ENCODE results near the gene OR4P4. TPM values are rescaled to one million over a fixed set of nuclear protein-coding genes. Genes with fewer than 3 reads are reported as not detected.

Gene OR4P4
- total and polyA plus RNA-seq, 2 experiments from 2014 or later = not detected

GRCh38 chr11:55652560-55652959, 17.6 kb downstream of the OR4P4 start:
- in situ Hi-C loops (cut with MboI) = no loop called here
- no peaks in the 10 kb centered on the region for H3K4me1 ChIP-seq (ENCODE audit: insufficient read depth)

GRCh38 chr11:55655096-55655495, 20.2 kb downstream of the OR4P4 start:
- in situ Hi-C loops (cut with MboI) = no loop called here
- H3K36me3 ChIP-seq (ENCODE audit: low read depth) = no peaks in the 10 kb centered on the region
- H3K79me2 ChIP-seq (ENCODE audit: insufficient read depth) = no peaks in the 10 kb centered on the region
- no peak overlapping the region for H3K27ac ChIP-seq
- H3K4me3 ChIP-seq = no peak overlapping the region
- no peak overlapping the region for H3K9ac ChIP-seq
- TF ChIP-seq EZH2phosphoT487 (IDR thresholded peaks at IDR 0.05; ENCODE audit: insufficient read depth, low read depth) (no peak), EZH2 (IDR thresholded peaks at IDR 0.05; ENCODE audit: insufficient read depth, poor library complexity, severe bottlenecking) (no peak)
- H3K4me1 ChIP-seq (ENCODE audit: insufficient read depth) = no peaks in the 10 kb centered on the region
- no peak overlapping the region for H2AFZ ChIP-seq
- no peaks in the 10 kb centered on the region for H3F3A ChIP-seq (ENCODE audit: insufficient read depth)
- no peaks in the 10 kb centered on the region for H4K20me1 ChIP-seq (ENCODE audit: insufficient read depth)
- no peak for DNase-seq
- no peaks in the 10 kb centered on the region for H3K9me2 ChIP-seq (ENCODE audit: insufficient read depth)
- H3K4me2 ChIP-seq (ENCODE audit: unreplicated experiment) = no peak overlapping the region
- no peaks in the 10 kb centered on the region for H3K9me3 ChIP-seq (ENCODE audit: low read depth)
- H3K27me3 ChIP-seq (replicated peaks; ENCODE audit: insufficient read depth) = no peaks in the 10 kb centered on the region

More at GRCh38 chr11:55652560-55652959, 17.6 kb downstream of the OR4P4 start:
- H3K79me2 ChIP-seq (ENCODE audit: insufficient read depth) = no peaks in the 10 kb centered on the region
- no peak overlapping the region for H3K9ac ChIP-seq
- H3K9me2 ChIP-seq (ENCODE audit: insufficient read depth) = no peaks in the 10 kb centered on the region
- H3K9me3 ChIP-seq (ENCODE audit: low read depth) = no peaks in the 10 kb centered on the region
- H4K20me1 ChIP-seq (ENCODE audit: insufficient read depth) = no peaks in the 10 kb centered on the region
- no peaks in the 10 kb centered on the region for H3F3A ChIP-seq (ENCODE audit: insufficient read depth)
- H3K36me3 ChIP-seq (ENCODE audit: low read depth) = no peaks in the 10 kb centered on the region
- no peak for TF ChIP-seq EZH2phosphoT487 (IDR thresholded peaks at IDR 0.05; ENCODE audit: insufficient read depth, low read depth)
- no peak for TF ChIP-seq EZH2 (IDR thresholded peaks at IDR 0.05; ENCODE audit: insufficient read depth, poor library complexity, severe bottlenecking)
- no peak overlapping the region for H3K27ac ChIP-seq
- no peak overlapping the region for H3K4me3 ChIP-seq
- DNase-seq = no peak
- no peak overlapping the region for H2AFZ ChIP-seq
- H3K27me3 ChIP-seq (replicated peaks; ENCODE audit: insufficient read depth) = no peaks in the 10 kb centered on the region
- H3K4me2 ChIP-seq (ENCODE audit: unreplicated experiment) = no peak overlapping the region
- WGBS, 2 experiments (ENCODE audit: low coverage in 1 of 2, low lambda C conversion rate in 2 of 2, missing lambda C conversion rate in 2 of 2) = 10 to 17% methylated on average over 1 of the region's 1 CpG

- no peak overlapping the region for H3K27ac ChIP-seq
- no peaks in the 10 kb centered on the region for H3K9me3 ChIP-seq (ENCODE audit: low read depth)
- no peaks in the 10 kb centered on the region for H3K79me2 ChIP-seq (ENCODE audit: insufficient read depth)
- H3K4me1 ChIP-seq (ENCODE audit: insufficient read depth) = no peaks in the 10 kb centered on the region
- WGBS, 2 experiments (ENCODE audit: low coverage in 1 of 2, low lambda C conversion rate in 2 of 2, missing lambda C conversion rate in 2 of 2) = 14 to 19% methylated on average over 2 of the region's 2 CpGs
- H3F3A ChIP-seq (ENCODE audit: insufficient read depth) = no peaks in the 10 kb centered on the region
- H3K36me3 ChIP-seq (ENCODE audit: low read depth) = no peaks in the 10 kb centered on the region
- no peak overlapping the region for H3K4me2 ChIP-seq (ENCODE audit: unreplicated experiment)
- no peak overlapping the region for H2AFZ ChIP-seq
- TF ChIP-seq EZH2 (IDR thresholded peaks at IDR 0.05; ENCODE audit: insufficient read depth, poor library complexity, severe bottlenecking) (no peak), EZH2phosphoT487 (IDR thresholded peaks at IDR 0.05; ENCODE audit: insufficient read depth, low read depth) (no peak)
- no peak for DNase-seq
- H3K9me2 ChIP-seq (ENCODE audit: insufficient read depth) = no peaks in the 10 kb centered on the region
- in situ Hi-C loops (cut with MboI) = no loop called here
- no peak overlapping the region for H3K4me3 ChIP-seq
- no peak overlapping the region for H3K9ac ChIP-seq
- H4K20me1 ChIP-seq (ENCODE audit: insufficient read depth) = no peaks in the 10 kb centered on the region
- H3K27me3 ChIP-seq (replicated peaks; ENCODE audit: insufficient read depth) = no peaks in the 10 kb centered on the region
These were observed 23.2 kb downstream of the OR4P4 start for GRCh38 chr11:55658031-55658573.

- no peak overlapping the region for H3K4me2 ChIP-seq (ENCODE audit: unreplicated experiment)
- H3K4me1 ChIP-seq (ENCODE audit: insufficient read depth) = no peaks in the 10 kb centered on the region
- 0 to 3% methylated on average over 1 of the region's 1 CpG for WGBS, 2 experiments (ENCODE audit: low coverage in 1 of 2, low lambda C conversion rate in 2 of 2, missing lambda C conversion rate in 2 of 2)
- H3F3A ChIP-seq (ENCODE audit: insufficient read depth) = no peaks in the 10 kb centered on the region
- H3K9ac ChIP-seq = no peak overlapping the region
- no peak overlapping the region for H3K4me3 ChIP-seq
- no peaks in the 10 kb centered on the region for H3K36me3 ChIP-seq (ENCODE audit: low read depth)
- no peaks in the 10 kb centered on the region for H3K27me3 ChIP-seq (replicated peaks; ENCODE audit: insufficient read depth)
- H3K27ac ChIP-seq = no peak overlapping the region
- in situ Hi-C loops (cut with MboI) = no loop called here
- no peaks in the 10 kb centered on the region for H3K79me2 ChIP-seq (ENCODE audit: insufficient read depth)
- no peaks in the 10 kb centered on the region for H3K9me3 ChIP-seq (ENCODE audit: low read depth)
- no peak for DNase-seq
- H2AFZ ChIP-seq = no peak overlapping the region
- no peaks in the 10 kb centered on the region for H4K20me1 ChIP-seq (ENCODE audit: insufficient read depth)
- no peaks in the 10 kb centered on the region for H3K9me2 ChIP-seq (ENCODE audit: insufficient read depth)
- TF ChIP-seq EZH2phosphoT487 (IDR thresholded peaks at IDR 0.05; ENCODE audit: insufficient read depth, low read depth) = no peak
- no peak for TF ChIP-seq EZH2 (IDR thresholded peaks at IDR 0.05; ENCODE audit: insufficient read depth, poor library complexity, severe bottlenecking)
These were observed 23.7 kb downstream of the OR4P4 start for GRCh38 chr11:55658608-55659007.

- Histone ChIP-seq H3K4me2 (ENCODE audit: unreplicated experiment) (no peak within 1 kb of the TSS), H2AFZ (no peak within 1 kb of the TSS), H3K9ac (no peak within 1 kb of the TSS), H3K27ac (no peak within 1 kb of the TSS), H3K36me3 (ENCODE audit: low read depth) (no peaks in the 10 kb centered on the region), H3K9me3 (ENCODE audit: low read depth) (no peaks in the 10 kb centered on the region), H3K4me1 (ENCODE audit: insufficient read depth) (no peaks in the 10 kb centered on the region), H3K79me2 (ENCODE audit: insufficient read depth) (no peaks in the 10 kb centered on the region), H4K20me1 (ENCODE audit: insufficient read depth) (no peaks in the 10 kb centered on the region), H3K27me3 (replicated peaks; ENCODE audit: insufficient read depth) (no peaks in the 10 kb centered on the region), H3K4me3 (no peak within 1 kb of the TSS), H3K9me2 (ENCODE audit: insufficient read depth) (no peaks in the 10 kb centered on the region), H3F3A (ENCODE audit: insufficient read depth) (no peaks in the 10 kb centered on the region)
- WGBS, 2 experiments (ENCODE audit: low coverage in 1 of 2, low lambda C conversion rate in 2 of 2, missing lambda C conversion rate in 2 of 2) = 7 to 15% methylated on average over 1 of the region's 1 CpG
- in situ Hi-C loops (cut with MboI) = no loop called here
- DNase-seq = no peak
- TF ChIP-seq EZH2 (IDR thresholded peaks at IDR 0.05; ENCODE audit: insufficient read depth, poor library complexity, severe bottlenecking) (no peak), EZH2phosphoT487 (IDR thresholded peaks at IDR 0.05; ENCODE audit: insufficient read depth, low read depth) (no peak)
These were observed 27.0 kb downstream of the OR4P4 start, which contains the start of gene OR4C6 for GRCh38 chr11:55661901-55662300. OR4C6 (plus strand) TSS chr11:55662201; CDS start chr11:55665167, 2,966 bp downstream.
